Neural cell (in vitro differentiated cells): ENCODE results near the gene GRAMD1B. TPM values are rescaled to one million over a fixed set of nuclear protein-coding genes. Genes with fewer than 3 reads are reported as not detected.

Experiments
- H2AFZ ChIP-seq: fragments of 200-600, 300-800 bp; sonication (generic), shearing (Covaris generic); 2 replicates; pipeline ENCODE4 v1.6.0; 2014; ENCODE audit warnings: low read depth, mild to moderate bottlenecking, antibody characterized with exemption, low read length, moderate library complexity
- H3F3A ChIP-seq: fragments of 200-600 bp; shearing (Covaris generic); 2 replicates; pipeline ENCODE4 v1.6.1; 2016; ENCODE audit warnings: mild to moderate bottlenecking, moderate library complexity, mixed read lengths, antibody characterized with exemption, low read length; ENCODE audit not compliant: insufficient read depth, poor library complexity, severe bottlenecking
- H3K27ac ChIP-seq: fragments of 200-600, 300-800 bp; sonication (generic), shearing (Covaris generic); 2 replicates; pipeline ENCODE4 v1.5.1; 2014; ENCODE audit warnings: mild to moderate bottlenecking, low read length, moderate library complexity
- H3K27me3 ChIP-seq: fragments of 300-800, 200-600 bp; sonication (generic), shearing (Covaris generic); 2 replicates; pipeline ENCODE4 v1.6.0; 2014; ENCODE audit warnings: mild to moderate bottlenecking, low read depth, low read length, moderate library complexity; ENCODE audit not compliant: insufficient read depth
- H3K36me3 ChIP-seq: fragments of 300-800, 200-600 bp; sonication (generic), shearing (Covaris generic); 2 replicates; pipeline ENCODE4 v1.5.1; 2014; ENCODE audit warnings: mild to moderate bottlenecking, antibody characterized with exemption, low read length, moderate library complexity; ENCODE audit not compliant: insufficient read depth
- H3K4me2 ChIP-seq: fragments of 300-800, 200-600 bp; sonication (generic), shearing (Covaris generic); 2 replicates; pipeline ENCODE4 v1.6.0; 2014; ENCODE audit warnings: mild to moderate bottlenecking, low read length
- H3K4me3 ChIP-seq: fragments of 300-800, 200-600 bp; sonication (generic), shearing (Covaris generic); 2 replicates; pipeline ENCODE4 v1.5.1; 2014; ENCODE audit warnings: mild to moderate bottlenecking, low read length, moderate library complexity
- H3K79me2 ChIP-seq: fragments of 200-600 bp; shearing (Covaris generic); replicated peaks from 2 replicates; pipeline ENCODE4 v1.6.0; 2014; ENCODE audit warnings: mild to moderate bottlenecking, low read length, moderate library complexity; ENCODE audit not compliant: insufficient read depth
- H3K9ac ChIP-seq: fragments of 300-800, 200-600 bp; sonication (generic), shearing (Covaris generic); 2 replicates; pipeline ENCODE4 v1.6.1; 2016; ENCODE audit warnings: mild to moderate bottlenecking, low read length, mixed read lengths
- H3K9me2 ChIP-seq: fragments of 200-600 bp; shearing (Covaris generic); 2 replicates; pipeline ENCODE4 v1.6.1; 2016; ENCODE audit warnings: mild to moderate bottlenecking, low read length, mixed read lengths; ENCODE audit not compliant: insufficient read depth
- H3K9me3 ChIP-seq: fragments of 200-600, 300-800 bp; sonication (generic), shearing (Covaris generic); 2 replicates; pipeline ENCODE4 v1.6.1; 2016; ENCODE audit warnings: mild to moderate bottlenecking, mixed run types, low read length, moderate library complexity, mixed read lengths
- H4K20me1 ChIP-seq: fragments of 200-600 bp; shearing (Covaris generic); 2 replicates; pipeline ENCODE4 v1.6.1; 2016; ENCODE audit warnings: mild to moderate bottlenecking, mixed run types; ENCODE audit not compliant: insufficient read depth
- EP300 ChIP-seq: fragments of 450-650 bp; conservative IDR thresholded peaks from 2 replicates; pipeline ENCODE4 v1.6.1; 2014; ENCODE audit warnings: antibody characterized with exemption, mild to moderate bottlenecking, moderate library complexity; ENCODE audit not compliant: poor library complexity, severe bottlenecking
- EZH2 ChIP-seq: fragments of 200-600, 300-800 bp; shearing (Covaris generic), sonication (generic); IDR thresholded peaks from 2 replicates; pipeline ENCODE4 v1.6.1; 2014; ENCODE audit warnings: antibody characterized with exemption, low read length, borderline replicate concordance, mild to moderate bottlenecking; ENCODE audit not compliant: insufficient read depth, poor library complexity, severe bottlenecking
- MXI1 ChIP-seq: fragments of 450-650 bp; conservative IDR thresholded peaks from 2 replicates; pipeline ENCODE4 v1.6.1; 2014; ENCODE audit warnings: antibody characterized with exemption, mild to moderate bottlenecking; ENCODE audit not compliant: poor library complexity, severe bottlenecking
- POLR2AphosphoS5 ChIP-seq: IDR thresholded peaks from 2 replicates; pipeline ENCODE4 v1.6.1; 2012
- RAD21 ChIP-seq: fragments of 450-650 bp; conservative IDR thresholded peaks from 2 replicates; pipeline ENCODE4 v1.6.1; 2014; ENCODE audit warnings: antibody characterized with exemption, mild to moderate bottlenecking, moderate library complexity
- REST ChIP-seq: IDR thresholded peaks from 2 replicates; pipeline ENCODE4 v1.6.1; 2012; ENCODE audit warnings: borderline replicate concordance
- SMC3 ChIP-seq: fragments of 450-650 bp; conservative IDR thresholded peaks from 2 replicates; pipeline ENCODE4 v1.6.1; 2014; ENCODE audit warnings: antibody characterized with exemption, mild to moderate bottlenecking, moderate library complexity; ENCODE audit not compliant: poor library complexity
- TAF1 ChIP-seq: IDR thresholded peaks from 2 replicates; pipeline ENCODE4 v1.6.1; 2012; ENCODE audit warnings: low read depth
- polyA plus RNA-seq: library from polyadenylated mRNA; depleted of rRNA; stranded (reverse); fragments of >200 nt; gene quantifications from 2 replicates; pipeline ENCODE4 v1.2.3, GENCODE V29; 2014
- TF ChIP-seq, protein P1 (sequence below): fragments of 450-650 bp; IDR thresholded peaks from 2 replicates; pipeline ENCODE4 v1.5.1; 2014; ENCODE audit warnings: antibody characterized with exemption, mild to moderate bottlenecking, moderate library complexity; ENCODE audit not compliant: poor library complexity, severe bottlenecking

Gene GRAMD1B
- polyA plus RNA-seq, 1 donor from 2014 or later: 1.5 TPM

DNA sequence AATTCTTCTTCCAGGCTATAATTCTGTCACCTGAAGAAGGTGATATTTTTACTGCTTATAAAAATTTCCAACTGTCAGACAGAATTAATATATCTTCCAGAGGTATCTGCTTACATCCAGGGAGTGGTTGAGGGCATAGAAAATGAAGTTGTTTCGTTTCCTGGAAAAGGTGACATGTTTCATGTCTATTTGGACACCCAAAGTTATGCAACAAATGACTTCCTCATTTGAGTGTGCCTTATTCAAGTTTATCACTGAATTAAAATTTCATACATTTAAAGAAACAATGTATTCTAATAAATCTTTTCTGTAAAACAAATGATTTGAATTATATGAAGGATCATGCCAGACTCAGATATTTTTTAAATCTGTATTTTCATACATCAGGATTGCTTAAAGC lies 8.5 kb upstream of the GRAMD1B start:
- Histone ChIP-seq H3F3A (no peaks in the 10 kb centered on the region), H4K20me1 (no peaks in the 10 kb centered on the region), H3K4me3 (no peak overlapping the region), H3K79me2 (no peaks in the 10 kb centered on the region), H3K27me3 (no peaks in the 10 kb centered on the region), H3K36me3 (no peaks in the 10 kb centered on the region), H3K9me3 (no peaks in the 10 kb centered on the region), H3K27ac (no peak overlapping the region), H2AFZ (no peak overlapping the region), H3K9me2 (no peaks in the 10 kb centered on the region), H3K4me2 (no peak overlapping the region), H3K9ac (no peak overlapping the region)
- TF ChIP-seq REST (no peak), TAF1 (no peak), EZH2 (no peak), RAD21 (no peak), SMC3 (no peak), EP300 (no peak), MXI1 (no peak), POLR2AphosphoS5 (no peak)
- TF ChIP-seq, protein P1, sequence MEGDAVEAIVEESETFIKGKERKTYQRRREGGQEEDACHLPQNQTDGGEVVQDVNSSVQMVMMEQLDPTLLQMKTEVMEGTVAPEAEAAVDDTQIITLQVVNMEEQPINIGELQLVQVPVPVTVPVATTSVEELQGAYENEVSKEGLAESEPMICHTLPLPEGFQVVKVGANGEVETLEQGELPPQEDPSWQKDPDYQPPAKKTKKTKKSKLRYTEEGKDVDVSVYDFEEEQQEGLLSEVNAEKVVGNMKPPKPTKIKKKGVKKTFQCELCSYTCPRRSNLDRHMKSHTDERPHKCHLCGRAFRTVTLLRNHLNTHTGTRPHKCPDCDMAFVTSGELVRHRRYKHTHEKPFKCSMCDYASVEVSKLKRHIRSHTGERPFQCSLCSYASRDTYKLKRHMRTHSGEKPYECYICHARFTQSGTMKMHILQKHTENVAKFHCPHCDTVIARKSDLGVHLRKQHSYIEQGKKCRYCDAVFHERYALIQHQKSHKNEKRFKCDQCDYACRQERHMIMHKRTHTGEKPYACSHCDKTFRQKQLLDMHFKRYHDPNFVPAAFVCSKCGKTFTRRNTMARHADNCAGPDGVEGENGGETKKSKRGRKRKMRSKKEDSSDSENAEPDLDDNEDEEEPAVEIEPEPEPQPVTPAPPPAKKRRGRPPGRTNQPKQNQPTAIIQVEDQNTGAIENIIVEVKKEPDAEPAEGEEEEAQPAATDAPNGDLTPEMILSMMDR: no peak

DNA sequence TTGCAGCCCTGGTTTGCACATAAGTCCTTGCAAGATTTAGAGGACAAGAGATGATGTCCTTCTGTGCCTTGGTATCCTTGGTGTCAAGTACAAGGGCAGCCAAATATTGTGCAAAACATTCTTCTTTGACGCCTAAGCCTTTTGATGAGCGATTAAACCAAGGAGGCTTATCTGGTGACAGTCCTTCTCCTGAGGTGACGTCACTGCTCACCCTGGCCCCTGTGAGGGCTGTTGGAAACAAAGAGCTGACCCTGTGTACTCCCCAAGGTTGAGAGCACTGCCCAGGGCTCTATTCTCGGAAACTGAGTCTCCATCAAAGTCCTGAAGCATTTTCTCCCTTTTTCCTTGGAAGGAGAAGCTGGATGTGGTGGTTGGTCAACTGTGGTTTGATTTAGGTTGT lies 4.7 kb upstream of the GRAMD1B start:
- H3K9me2 ChIP-seq: no peaks in the 10 kb centered on the region
- no peaks in the 10 kb centered on the region for H3F3A ChIP-seq
- H3K4me3 ChIP-seq: no peak overlapping the region
- H3K9me3 ChIP-seq: no peaks in the 10 kb centered on the region
- H4K20me1 ChIP-seq: no peaks in the 10 kb centered on the region
- no peaks in the 10 kb centered on the region for H3K79me2 ChIP-seq
- peaks cover 10% of the 10 kb centered on the region for H3K27me3 ChIP-seq
- TF ChIP-seq, protein P1: no peak
- TF ChIP-seq EZH2: no peak
- TF ChIP-seq EP300: no peak
- no peak for TF ChIP-seq RAD21
- no peak for TF ChIP-seq POLR2AphosphoS5
- TF ChIP-seq SMC3: no peak
- no peak for TF ChIP-seq REST
- no peak for TF ChIP-seq MXI1
- no peak for TF ChIP-seq TAF1
- H3K9ac ChIP-seq: no peak overlapping the region
- no peak overlapping the region for H2AFZ ChIP-seq
- H3K4me2 ChIP-seq: no peak overlapping the region
- H3K27ac ChIP-seq: no peak overlapping the region
- no peaks in the 10 kb centered on the region for H3K36me3 ChIP-seq
